WTC11 (cell line): ENCODE results near the gene LSM7. TPM values are rescaled to one million over a fixed set of nuclear protein-coding genes. Genes with fewer than 3 reads are reported as not detected.

Experiments
- CBFB ChIP-seq: sonication (generic); formaldehyde crosslinking; IDR thresholded peaks from 2 replicates; pipeline ENCODE4 v1.8.1; 2022; ENCODE audit warnings: mild to moderate bottlenecking, low read depth, missing genetic modification reagents
- CREB1 ChIP-seq: sonication (generic); formaldehyde crosslinking; IDR thresholded peaks from 2 replicates; pipeline ENCODE4 v1.8.0; 2023; ENCODE audit warnings: mild to moderate bottlenecking, missing genetic modification reagents
- ELF4 ChIP-seq: sonication (generic); formaldehyde crosslinking; IDR thresholded peaks from 2 replicates; pipeline ENCODE4 v1.8.1; 2022; ENCODE audit warnings: low read depth, mild to moderate bottlenecking, moderate library complexity, missing genetic modification reagents
- FOXP1 ChIP-seq: sonication (generic); formaldehyde crosslinking; IDR thresholded peaks from 2 replicates; pipeline ENCODE4 v1.8.0; 2022; ENCODE audit warnings: missing genetic modification reagents, mild to moderate bottlenecking, moderate library complexity, borderline replicate concordance
- GRHL2 ChIP-seq: fragments of 250-450 bp; sonication (Bioruptor Pico); IDR thresholded peaks from 2 replicates; pipeline ENCODE4 v1.8.0; 2022; ENCODE audit warnings: mild to moderate bottlenecking, moderate library complexity; ENCODE audit not compliant: insufficient replicate concordance, severe bottlenecking
- GTF2I ChIP-seq: fragments of 250-450 bp; sonication (Bioruptor Pico); conservative IDR thresholded peaks from 2 replicates; pipeline ENCODE4 v1.4.0; 2021; ENCODE audit warnings: mild to moderate bottlenecking
- HMGA2 ChIP-seq: fragments of 250-450 bp; sonication (Bioruptor Pico); IDR thresholded peaks from 2 replicates; pipeline ENCODE4 v1.4.0; 2021; ENCODE audit warnings: mild to moderate bottlenecking, moderate library complexity
- JAZF1 ChIP-seq: fragments of 250-450 bp; sonication (Bioruptor Pico); IDR thresholded peaks from 2 replicates; pipeline ENCODE4 v1.9.0; 2021; ENCODE audit warnings: moderate library complexity, mild to moderate bottlenecking, inconsistent platforms
- JUN ChIP-seq: sonication (generic); formaldehyde crosslinking; IDR thresholded peaks from 2 replicates; pipeline ENCODE4 v1.8.0; 2023; ENCODE audit warnings: mild to moderate bottlenecking, missing genetic modification reagents
- MYBL2 ChIP-seq: sonication (generic); formaldehyde crosslinking; IDR thresholded peaks from 2 replicates; pipeline ENCODE4 v1.8.1; 2023; ENCODE audit warnings: mild to moderate bottlenecking, moderate library complexity, missing genetic modification reagents
- NFATC4 ChIP-seq: fragments of 250-450 bp; sonication (Bioruptor Pico); IDR thresholded peaks from 2 replicates; pipeline ENCODE4 v1.9.0; 2021; ENCODE audit warnings: mild to moderate bottlenecking
- NFE2L1 ChIP-seq: sonication (generic); formaldehyde crosslinking; IDR thresholded peaks from 2 replicates; pipeline ENCODE4 v1.8.1; 2023; ENCODE audit warnings: missing genetic modification reagents
- RORB ChIP-seq: fragments of 250-450 bp; sonication (Bioruptor Pico); IDR thresholded peaks from 2 replicates; pipeline ENCODE4 v1.9.0; 2021; ENCODE audit warnings: mild to moderate bottlenecking
- SMAD3 ChIP-seq: sonication (generic); formaldehyde crosslinking; IDR thresholded peaks from 2 replicates; pipeline ENCODE4 v1.8.0; 2022; ENCODE audit warnings: missing genetic modification reagents, mild to moderate bottlenecking, borderline replicate concordance
- SP1 ChIP-seq: sonication (generic); formaldehyde crosslinking; conservative IDR thresholded peaks from 2 replicates; pipeline ENCODE4 v1.8.1; 2022; ENCODE audit warnings: missing genetic modification reagents
- ZNF121 ChIP-seq: sonication (generic); formaldehyde crosslinking; IDR thresholded peaks from 2 replicates; pipeline ENCODE4 v1.8.0; 2023; ENCODE audit warnings: missing genetic modification reagents
- ZNF263 ChIP-seq: sonication (generic); formaldehyde crosslinking; IDR thresholded peaks from 2 replicates; pipeline ENCODE4 v1.8.1; 2022; ENCODE audit warnings: low read depth, mild to moderate bottlenecking, moderate library complexity, missing genetic modification reagents
- ZNF396 ChIP-seq: fragments of 250-450 bp; sonication (Bioruptor Pico); IDR thresholded peaks from 2 replicates; pipeline ENCODE4 v1.8.0; 2021; ENCODE audit warnings: mild to moderate bottlenecking, moderate library complexity, borderline replicate concordance
- total RNA-seq: library from RNA; stranded (reverse); gene quantifications from 3 replicates; pipeline ENCODE4 v1.2.3, GENCODE V29; 2021
- TF ChIP-seq, protein P1 (sequence below): fragments of 250-450 bp; sonication (Bioruptor Pico); IDR thresholded peaks from 2 replicates; pipeline ENCODE4 v1.8.0; 2021; ENCODE audit warnings: mild to moderate bottlenecking
- TF ChIP-seq, protein P2 (sequence below): sonication (generic); formaldehyde crosslinking; IDR thresholded peaks from 2 replicates; pipeline ENCODE4 v1.8.0; 2022; ENCODE audit warnings: mild to moderate bottlenecking, missing genetic modification reagents
- TF ChIP-seq, protein P3 (sequence below): sonication (generic); formaldehyde crosslinking; IDR thresholded peaks from 2 replicates; pipeline ENCODE4 v1.8.1; 2022; ENCODE audit warnings: low read depth, missing genetic modification reagents, borderline replicate concordance
- TF ChIP-seq, protein P4 (sequence below): fragments of 250-450 bp; sonication (Bioruptor Pico); IDR thresholded peaks from 2 replicates; pipeline ENCODE4 v1.9.0; 2021; ENCODE audit warnings: mild to moderate bottlenecking
- TF ChIP-seq, protein P5 (sequence below): sonication (generic); formaldehyde crosslinking; IDR thresholded peaks from 2 replicates; pipeline ENCODE4 v1.8.1; 2023; ENCODE audit warnings: mild to moderate bottlenecking, missing genetic modification reagents, moderate library complexity
- TF ChIP-seq, protein P6 (sequence below): sonication (generic); formaldehyde crosslinking; IDR thresholded peaks from 2 replicates; pipeline ENCODE4 v1.8.1; 2022; ENCODE audit warnings: mild to moderate bottlenecking, moderate library complexity, missing genetic modification reagents
- TF ChIP-seq, protein P7 (sequence below): sonication (generic); formaldehyde crosslinking; IDR thresholded peaks from 2 replicates; pipeline ENCODE4 v1.8.1; 2023; ENCODE audit warnings: mild to moderate bottlenecking, missing genetic modification reagents
- TF ChIP-seq, protein P8 (sequence below): sonication (generic); formaldehyde crosslinking; IDR thresholded peaks from 2 replicates; pipeline ENCODE4 v1.8.0; 2022; ENCODE audit warnings: mild to moderate bottlenecking, missing genetic modification reagents
- TF ChIP-seq, protein P9 (sequence below): fragments of 250-450 bp; sonication (Bioruptor Pico); IDR thresholded peaks from 2 replicates; pipeline ENCODE4 v1.9.0; 2021; ENCODE audit warnings: moderate library complexity, mild to moderate bottlenecking, inconsistent platforms, borderline replicate concordance

Gene LSM7
- total RNA-seq, 1 experiment from 2014 or later = 245 TPM

DNA sequence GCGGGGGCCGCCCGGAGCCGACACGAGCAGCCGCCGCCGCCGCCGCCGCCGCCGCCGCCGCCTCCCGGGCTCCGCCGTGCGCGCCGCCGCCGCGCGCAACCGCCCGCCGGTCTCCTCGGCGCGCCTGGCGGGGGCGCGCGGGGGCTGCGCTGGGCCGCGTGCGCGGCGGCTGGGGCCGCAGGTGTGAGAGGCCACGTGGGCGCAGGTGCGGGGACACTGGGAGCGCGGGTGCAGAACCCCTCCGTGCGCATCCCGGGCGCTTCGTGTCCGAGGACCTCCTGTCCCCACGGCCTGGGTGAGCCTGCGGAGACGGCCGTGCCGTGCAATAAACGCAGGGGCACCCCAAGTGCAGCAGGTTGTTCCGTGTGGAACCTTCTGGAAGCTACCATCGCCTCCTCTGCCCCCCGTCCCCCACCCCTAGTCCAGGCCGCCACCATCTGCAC, 20.3 kb downstream of the LSM7 start, which contains the start of gene LINGO3 (continued):
- TF ChIP-seq, protein P1, sequence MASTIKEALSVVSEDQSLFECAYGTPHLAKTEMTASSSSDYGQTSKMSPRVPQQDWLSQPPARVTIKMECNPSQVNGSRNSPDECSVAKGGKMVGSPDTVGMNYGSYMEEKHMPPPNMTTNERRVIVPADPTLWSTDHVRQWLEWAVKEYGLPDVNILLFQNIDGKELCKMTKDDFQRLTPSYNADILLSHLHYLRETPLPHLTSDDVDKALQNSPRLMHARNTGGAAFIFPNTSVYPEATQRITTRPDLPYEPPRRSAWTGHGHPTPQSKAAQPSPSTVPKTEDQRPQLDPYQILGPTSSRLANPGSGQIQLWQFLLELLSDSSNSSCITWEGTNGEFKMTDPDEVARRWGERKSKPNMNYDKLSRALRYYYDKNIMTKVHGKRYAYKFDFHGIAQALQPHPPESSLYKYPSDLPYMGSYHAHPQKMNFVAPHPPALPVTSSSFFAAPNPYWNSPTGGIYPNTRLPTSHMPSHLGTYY (CRISPR knock-in tag) = no peak
- TF ChIP-seq JUN (CRISPR knock-in tag) = 0 out of 2 replicates have a peak, but pooled peaks have one; percentile 23
- TF ChIP-seq, protein P2, sequence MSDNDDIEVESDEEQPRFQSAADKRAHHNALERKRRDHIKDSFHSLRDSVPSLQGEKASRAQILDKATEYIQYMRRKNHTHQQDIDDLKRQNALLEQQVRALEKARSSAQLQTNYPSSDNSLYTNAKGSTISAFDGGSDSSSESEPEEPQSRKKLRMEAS = peak; percentile 91
- no peak for TF ChIP-seq ZNF121 (CRISPR knock-in tag)
- TF ChIP-seq, protein P3, sequence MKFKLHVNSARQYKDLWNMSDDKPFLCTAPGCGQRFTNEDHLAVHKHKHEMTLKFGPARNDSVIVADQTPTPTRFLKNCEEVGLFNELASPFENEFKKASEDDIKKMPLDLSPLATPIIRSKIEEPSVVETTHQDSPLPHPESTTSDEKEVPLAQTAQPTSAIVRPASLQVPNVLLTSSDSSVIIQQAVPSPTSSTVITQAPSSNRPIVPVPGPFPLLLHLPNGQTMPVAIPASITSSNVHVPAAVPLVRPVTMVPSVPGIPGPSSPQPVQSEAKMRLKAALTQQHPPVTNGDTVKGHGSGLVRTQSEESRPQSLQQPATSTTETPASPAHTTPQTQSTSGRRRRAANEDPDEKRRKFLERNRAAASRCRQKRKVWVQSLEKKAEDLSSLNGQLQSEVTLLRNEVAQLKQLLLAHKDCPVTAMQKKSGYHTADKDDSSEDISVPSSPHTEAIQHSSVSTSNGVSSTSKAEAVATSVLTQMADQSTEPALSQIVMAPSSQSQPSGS (CRISPR knock-in tag) = no peak
- TF ChIP-seq JAZF1 (CRISPR knock-in tag) = no peak
- TF ChIP-seq ZNF396 = no peak
- 0 out of 2 replicates have a peak, but pooled peaks have one; percentile 59 for TF ChIP-seq NFE2L1 (CRISPR knock-in tag)
- TF ChIP-seq, protein P4, sequence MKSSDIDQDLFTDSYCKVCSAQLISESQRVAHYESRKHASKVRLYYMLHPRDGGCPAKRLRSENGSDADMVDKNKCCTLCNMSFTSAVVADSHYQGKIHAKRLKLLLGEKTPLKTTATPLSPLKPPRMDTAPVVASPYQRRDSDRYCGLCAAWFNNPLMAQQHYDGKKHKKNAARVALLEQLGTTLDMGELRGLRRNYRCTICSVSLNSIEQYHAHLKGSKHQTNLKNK = no peak
- TF ChIP-seq NFATC4 (CRISPR knock-in tag) = no peak
- no peak for TF ChIP-seq ZNF263 (CRISPR knock-in tag)
- TF ChIP-seq SP1 = no peak; the same call in 1 of the 2 replicates
- no peak for TF ChIP-seq HMGA2
- TF ChIP-seq, protein P5, sequence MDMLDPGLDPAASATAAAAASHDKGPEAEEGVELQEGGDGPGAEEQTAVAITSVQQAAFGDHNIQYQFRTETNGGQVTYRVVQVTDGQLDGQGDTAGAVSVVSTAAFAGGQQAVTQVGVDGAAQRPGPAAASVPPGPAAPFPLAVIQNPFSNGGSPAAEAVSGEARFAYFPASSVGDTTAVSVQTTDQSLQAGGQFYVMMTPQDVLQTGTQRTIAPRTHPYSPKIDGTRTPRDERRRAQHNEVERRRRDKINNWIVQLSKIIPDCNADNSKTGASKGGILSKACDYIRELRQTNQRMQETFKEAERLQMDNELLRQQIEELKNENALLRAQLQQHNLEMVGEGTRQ (CRISPR knock-in tag) = peak; percentile 72
- TF ChIP-seq CREB1 (CRISPR knock-in tag) = 0 out of 2 replicates have a peak, but pooled peaks have one; percentile 39
- no peak for TF ChIP-seq RORB (CRISPR knock-in tag)
- no peak for TF ChIP-seq ELF4 (CRISPR knock-in tag)
- TF ChIP-seq, protein P6, sequence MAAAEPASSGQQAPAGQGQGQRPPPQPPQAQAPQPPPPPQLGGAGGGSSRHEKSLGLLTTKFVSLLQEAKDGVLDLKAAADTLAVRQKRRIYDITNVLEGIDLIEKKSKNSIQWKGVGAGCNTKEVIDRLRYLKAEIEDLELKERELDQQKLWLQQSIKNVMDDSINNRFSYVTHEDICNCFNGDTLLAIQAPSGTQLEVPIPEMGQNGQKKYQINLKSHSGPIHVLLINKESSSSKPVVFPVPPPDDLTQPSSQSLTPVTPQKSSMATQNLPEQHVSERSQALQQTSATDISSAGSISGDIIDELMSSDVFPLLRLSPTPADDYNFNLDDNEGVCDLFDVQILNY (CRISPR knock-in tag) = no peak
- no peak for TF ChIP-seq GTF2I (CRISPR knock-in tag)
- TF ChIP-seq, protein P7, sequence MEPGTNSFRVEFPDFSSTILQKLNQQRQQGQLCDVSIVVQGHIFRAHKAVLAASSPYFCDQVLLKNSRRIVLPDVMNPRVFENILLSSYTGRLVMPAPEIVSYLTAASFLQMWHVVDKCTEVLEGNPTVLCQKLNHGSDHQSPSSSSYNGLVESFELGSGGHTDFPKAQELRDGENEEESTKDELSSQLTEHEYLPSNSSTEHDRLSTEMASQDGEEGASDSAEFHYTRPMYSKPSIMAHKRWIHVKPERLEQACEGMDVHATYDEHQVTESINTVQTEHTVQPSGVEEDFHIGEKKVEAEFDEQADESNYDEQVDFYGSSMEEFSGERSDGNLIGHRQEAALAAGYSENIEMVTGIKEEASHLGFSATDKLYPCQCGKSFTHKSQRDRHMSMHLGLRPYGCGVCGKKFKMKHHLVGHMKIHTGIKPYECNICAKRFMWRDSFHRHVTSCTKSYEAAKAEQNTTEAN (CRISPR knock-in tag) = no peak; the same call in 1 of the 2 replicates
- TF ChIP-seq CBFB (CRISPR knock-in tag) = no peak
- TF ChIP-seq FOXP1 (CRISPR knock-in tag) = peak; percentile 85
- TF ChIP-seq GRHL2 (CRISPR knock-in tag) = no peak
- no peak for TF ChIP-seq SMAD3 (CRISPR knock-in tag)
- TF ChIP-seq, protein P8, sequence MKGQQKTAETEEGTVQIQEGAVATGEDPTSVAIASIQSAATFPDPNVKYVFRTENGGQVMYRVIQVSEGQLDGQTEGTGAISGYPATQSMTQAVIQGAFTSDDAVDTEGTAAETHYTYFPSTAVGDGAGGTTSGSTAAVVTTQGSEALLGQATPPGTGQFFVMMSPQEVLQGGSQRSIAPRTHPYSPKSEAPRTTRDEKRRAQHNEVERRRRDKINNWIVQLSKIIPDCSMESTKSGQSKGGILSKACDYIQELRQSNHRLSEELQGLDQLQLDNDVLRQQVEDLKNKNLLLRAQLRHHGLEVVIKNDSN (CRISPR knock-in tag) = peak; percentile 68; the same call in 1 of the 2 replicates
- TF ChIP-seq MYBL2 = peak; percentile 36; the same call in 1 of the 2 replicates
- TF ChIP-seq, protein P9, sequence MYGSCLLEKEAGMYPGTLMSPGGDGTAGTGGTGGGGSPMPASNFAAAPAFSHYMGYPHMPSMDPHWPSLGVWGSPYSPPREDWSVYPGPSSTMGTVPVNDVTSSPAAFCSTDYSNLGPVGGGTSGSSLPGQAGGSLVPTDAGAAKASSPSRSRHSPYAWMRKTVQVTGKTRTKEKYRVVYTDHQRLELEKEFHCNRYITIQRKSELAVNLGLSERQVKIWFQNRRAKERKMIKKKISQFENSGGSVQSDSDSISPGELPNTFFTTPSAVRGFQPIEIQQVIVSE = no peak
